Amniotic stem cell (primary cell): ENCODE measurements around the gene KLK13.

Experiments used
- DNase-seq: peaks from one replicate; lab custom pipeline; 2025; lab: John Stamatoyannopoulos, UW

Gene KLK13

DNA sequence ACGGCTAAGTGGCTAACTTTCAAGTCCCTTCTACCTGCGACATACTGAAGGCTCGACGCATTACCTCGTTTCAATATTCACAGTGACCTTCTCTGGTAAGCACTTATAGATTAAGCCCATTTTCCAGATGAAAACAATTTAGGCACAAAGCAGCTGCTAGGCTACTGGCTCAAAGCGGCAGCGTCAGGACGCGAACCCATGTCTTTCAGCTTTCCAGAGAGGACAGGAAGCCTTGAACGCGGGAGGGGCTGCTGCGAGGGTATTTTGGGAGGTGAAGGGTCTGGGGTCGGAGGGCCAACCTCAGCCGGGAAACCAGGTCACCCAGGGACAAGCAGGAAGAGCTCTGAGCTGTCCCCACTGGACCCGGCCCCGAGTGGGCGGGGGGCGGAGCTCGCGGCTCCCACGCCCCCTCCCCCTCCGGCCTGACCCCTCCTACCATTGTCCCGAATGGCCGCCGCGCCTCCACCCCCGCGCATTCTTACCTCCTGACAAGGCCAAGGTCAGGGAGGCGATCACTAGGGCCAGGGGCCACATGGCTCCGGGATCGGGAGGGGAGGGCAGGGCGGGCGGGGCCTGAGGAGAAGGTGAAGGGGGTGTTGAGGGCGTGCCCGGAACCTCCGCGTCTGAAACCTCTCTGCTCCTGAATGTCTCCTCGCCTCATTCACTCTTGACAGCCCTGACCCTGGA, at the start of gene KLK13:
KLK13 (minus strand) TSS at position 559 of the 687 bp plus-strand sequence; CDS start at position 534, 25 bp downstream.
- no peak for DNase-seq

DNA sequence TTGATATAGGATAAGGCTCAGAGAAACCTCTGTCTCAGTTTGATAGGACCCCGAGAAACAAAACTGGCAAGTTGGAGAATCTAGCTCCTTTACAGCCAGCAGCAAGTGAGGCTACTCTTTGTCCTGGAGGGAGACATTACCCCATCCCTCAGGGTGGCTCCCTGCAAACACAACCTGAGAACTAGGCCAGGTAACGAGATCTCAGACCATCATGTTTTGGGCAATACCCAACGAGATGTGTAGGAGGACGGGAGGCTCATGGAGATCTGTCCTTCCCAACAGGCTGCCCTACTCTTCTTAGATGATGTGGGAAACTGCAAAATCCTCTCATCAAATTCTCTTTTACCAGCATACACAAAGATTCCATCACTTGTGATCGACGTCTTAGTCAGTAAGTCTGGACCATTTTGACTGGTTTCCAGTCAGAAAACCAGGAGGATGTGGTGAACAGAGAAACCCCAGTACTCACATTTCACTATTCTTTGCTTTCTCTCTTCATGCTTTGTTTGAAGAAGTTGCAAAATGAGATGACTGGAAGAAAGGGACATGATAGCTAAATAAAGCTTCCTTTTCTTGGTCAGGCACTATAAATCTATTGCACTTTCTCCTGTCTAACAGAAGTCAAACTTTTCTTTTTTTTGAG, 49.3 kb upstream of the KLK13 start:
- no peak for DNase-seq

DNA sequence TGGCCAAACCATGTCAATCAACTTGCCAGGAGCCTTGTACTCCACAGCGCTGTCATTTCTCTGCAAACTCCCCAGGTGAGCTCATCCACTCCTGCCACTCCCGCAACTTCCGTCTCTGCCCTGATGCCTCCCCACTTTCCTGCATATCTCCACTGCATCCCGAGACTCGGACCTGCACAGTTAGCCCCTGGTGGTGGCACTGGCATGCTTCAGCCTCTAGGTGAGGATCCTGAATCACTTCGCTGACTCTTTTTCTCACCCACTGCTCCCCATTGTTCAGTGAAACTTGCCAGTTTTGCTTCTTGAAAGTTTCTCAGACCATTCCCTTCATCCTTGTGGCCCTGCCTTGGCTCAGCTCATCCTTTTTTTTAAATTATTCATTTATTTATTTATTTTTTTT, 46.7 kb upstream of the KLK13 start:
- no peak for DNase-seq

DNA sequence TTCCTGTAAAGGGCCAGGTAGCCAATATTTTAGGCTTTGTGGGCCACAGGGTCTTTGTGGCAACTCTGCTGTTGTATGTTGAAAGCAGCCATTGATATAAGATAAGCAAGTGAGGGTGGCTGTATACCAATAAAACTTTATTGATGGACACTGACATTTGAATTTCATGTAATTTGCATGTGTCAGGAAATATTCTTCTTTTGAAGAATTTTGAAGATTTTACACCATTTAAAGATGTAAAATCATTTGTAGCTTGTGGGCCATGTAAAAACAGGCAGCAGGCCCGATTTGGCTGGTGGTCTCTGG, 45.7 kb upstream of the KLK13 start:
- no peak for DNase-seq

- peak; percentile 61 for DNase-seq
These were observed 43.9 kb upstream of the KLK13 start for GRCh38 chr19:51108805-51109146.

GRCh38 chr19:51108066-51108804, 43.3 kb upstream of the KLK13 start, which contains the start of gene CTU1:
CTU1 (minus strand) TSS chr19:51108409; CDS start chr19:51104569, 3,840 bp downstream.
- peak; percentile 98 for DNase-seq

- DNase-seq: no peak
These were observed 42.6 kb upstream of the KLK13 start for GRCh38 chr19:51107406-51108065.

GRCh38 chr19:51103926-51104341, 39.0 kb upstream of the KLK13 start:
- DNase-seq: no peak

DNA sequence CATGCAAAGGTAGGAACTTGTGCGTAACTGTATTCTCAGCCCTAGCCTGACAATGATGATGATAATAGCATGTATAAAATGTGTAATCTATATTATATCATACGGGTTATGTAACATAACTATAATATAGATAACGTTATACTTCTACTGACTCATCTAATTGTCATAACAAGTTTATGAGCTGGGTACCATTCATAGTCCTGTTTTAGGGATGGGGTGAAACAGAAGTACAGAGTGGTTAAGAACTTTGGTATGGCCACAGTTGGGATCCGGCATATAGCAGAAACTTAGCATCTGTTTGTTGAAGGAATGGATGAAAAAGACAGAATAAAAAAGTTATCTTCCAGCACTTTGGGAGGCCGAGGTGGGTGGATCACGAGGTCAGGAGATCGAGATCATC, 38.1 kb upstream of the KLK13 start:
- DNase-seq: no peak

DNA sequence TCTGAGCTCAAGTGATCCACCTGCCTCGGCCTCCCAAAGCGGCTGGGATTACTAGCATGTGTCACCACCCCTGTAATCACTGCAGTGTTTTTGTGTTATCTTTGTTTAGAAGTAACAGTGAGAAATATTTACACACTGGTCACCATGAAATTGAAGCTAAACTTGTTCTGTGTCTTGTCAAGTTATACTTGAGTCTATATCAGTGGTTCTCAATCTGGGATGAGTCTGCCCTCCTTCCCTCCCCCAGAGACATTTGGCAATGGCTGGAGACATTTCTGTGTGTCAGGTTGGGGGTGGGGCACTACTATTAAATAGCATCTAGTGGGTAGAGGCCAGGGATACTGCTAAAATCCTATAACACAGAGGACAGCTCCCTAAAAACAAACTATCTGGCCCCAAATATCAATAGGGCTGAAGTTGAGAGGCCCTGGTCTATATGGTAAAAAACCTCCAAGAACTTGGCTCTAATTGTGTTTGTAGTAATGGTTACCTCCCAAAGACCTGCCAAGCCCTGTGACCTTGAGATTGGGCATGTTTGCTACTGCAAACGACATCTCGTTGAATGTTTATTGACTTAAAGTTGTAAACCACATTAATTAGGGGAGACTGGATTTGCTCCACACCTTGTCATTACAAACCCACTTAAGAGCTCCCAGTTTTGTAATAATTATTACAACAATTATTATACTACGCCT, 36.4 kb upstream of the KLK13 start:
- DNase-seq: no peak

DNA sequence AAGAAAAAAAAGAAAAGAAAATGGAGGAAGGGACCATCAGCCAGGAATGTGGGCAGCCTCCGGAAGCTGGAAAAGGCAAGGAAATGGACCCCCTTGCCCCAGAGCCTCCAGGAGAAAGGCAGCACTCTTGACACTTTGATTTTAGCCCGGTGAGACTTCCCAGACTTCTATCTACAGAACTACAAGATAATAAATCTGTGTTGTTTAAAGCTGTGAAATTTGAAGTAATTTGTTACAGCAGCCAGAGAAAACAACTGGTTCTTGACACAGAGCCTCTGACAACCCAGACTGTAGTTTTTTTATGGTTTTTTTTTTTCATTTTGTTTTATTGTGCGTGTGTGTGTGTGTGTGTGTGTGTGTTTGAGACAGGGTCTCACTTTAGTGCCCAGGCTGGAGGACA, 35.7 kb upstream of the KLK13 start:
- no peak for DNase-seq

- no peak for DNase-seq
These were observed 34.1 kb upstream of the KLK13 start for GRCh38 chr19:51099047-51099382.

DNA sequence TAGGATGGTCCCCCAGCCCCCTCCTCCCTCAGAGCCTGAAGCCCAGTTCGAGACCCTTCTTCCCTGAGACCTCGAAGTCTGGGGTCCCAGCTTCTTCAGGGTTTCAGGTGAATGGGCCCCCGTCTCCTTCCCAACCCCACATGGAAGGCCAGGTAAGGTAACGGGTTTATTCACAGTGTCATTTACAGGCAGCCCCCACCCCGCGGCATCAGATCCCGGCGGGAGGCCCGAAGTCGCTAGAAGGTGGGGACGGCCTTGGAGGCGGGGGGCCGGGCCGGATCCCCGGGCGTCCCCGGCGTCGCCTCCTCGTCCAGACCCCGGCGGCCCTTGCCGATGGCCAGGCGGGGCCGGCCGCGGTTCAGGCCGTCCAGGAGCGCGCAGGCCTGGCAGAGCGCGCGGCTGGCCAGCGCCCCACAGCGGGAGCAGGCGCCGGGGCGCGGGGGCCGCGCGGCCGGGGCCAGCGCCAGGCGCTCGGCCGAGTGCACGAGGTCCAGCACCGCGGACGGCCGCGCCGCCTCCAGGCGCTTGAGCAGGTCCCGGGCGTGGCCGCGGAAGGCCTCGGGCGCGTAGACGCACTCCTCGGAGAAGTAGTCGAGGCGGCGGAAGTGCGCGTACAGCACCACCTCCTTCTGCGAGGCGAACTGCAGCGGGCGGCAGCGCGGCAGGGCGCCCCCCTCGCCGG, 33.6 kb upstream of the KLK13 start:
- no peak for DNase-seq

DNA sequence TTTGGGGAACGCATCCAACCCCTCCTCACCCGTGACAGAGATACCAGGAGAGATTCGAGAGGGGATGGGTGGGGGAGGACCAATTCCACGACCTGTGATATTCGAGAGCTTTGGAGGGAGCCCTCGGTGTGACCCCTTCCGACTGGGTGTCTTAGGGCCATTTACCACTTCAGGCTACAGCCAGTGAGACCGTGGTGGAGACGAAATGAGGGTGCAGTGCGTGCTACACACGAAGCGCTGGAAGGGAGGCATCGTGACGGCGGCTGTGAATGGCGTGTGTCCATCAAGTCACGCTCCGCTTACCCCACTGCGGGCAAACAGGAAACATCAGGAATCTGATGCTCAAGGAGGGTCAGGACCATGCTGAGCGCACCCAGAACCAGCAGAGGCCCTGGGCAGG, 32.9 kb upstream of the KLK13 start:
- no peak for DNase-seq

DNA sequence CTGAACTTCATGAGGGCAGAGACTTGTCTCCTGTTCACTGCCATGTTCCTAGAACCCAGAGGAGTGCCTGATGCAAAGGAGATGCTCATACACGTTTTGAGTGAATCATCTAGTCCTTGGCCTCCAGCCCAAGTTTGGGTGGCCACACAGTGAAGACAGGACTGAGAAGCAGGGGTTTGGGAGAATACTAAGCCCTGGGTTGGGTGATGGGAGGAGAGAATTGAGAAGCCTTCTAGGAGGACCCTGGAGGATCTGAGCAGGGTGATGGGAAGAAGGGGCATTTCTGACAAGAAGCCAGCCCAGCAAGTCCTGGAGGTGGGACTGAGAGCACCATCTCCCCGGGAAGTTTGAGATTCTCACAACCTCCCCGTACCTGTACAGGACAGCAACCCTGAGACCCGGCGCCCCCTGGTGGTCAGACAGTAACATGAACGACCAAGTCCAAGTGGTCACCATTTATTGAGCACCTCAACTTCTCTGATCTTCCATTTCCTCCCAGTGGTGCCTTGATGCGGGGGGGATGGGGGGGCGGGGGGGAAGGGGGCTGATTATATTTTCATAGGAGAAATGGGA, 32.4 kb upstream of the KLK13 start:
- DNase-seq: no peak

DNA sequence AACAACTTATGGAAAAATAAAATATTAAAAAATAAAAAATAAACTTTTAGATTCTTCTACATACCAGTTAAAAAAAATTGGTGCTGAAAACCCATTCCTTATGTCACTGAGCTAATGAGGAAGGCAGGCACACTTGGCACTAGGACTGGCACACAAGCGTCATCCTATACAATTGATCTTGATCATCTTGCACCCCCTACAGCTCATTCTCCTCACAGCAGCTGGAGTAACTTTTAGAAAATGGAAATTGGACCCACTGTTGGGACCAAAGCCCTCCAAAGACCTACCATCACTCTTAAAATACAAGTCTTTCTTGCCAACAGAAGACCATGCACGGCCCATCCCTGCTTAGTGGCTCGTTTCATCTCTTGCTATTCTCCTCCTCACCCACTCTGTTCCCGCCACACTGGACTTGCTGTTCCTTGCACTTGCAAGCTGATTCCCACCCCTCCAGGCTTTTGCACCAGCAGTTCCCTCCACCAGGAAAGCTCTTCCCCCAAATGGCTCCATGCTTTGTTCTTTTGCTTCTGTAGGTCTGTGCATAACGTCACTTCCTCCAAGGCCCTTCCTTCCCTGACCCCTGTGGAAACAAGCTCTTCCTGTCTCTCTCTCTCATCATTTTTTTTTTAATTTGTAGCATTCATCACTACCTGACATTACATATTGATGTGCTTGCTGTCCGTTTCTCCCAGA, 31.7 kb upstream of the KLK13 start:
- no peak for DNase-seq

GRCh38 chr19:51094696-51095279, 29.9 kb upstream of the KLK13 start:
- no peak for DNase-seq

DNA sequence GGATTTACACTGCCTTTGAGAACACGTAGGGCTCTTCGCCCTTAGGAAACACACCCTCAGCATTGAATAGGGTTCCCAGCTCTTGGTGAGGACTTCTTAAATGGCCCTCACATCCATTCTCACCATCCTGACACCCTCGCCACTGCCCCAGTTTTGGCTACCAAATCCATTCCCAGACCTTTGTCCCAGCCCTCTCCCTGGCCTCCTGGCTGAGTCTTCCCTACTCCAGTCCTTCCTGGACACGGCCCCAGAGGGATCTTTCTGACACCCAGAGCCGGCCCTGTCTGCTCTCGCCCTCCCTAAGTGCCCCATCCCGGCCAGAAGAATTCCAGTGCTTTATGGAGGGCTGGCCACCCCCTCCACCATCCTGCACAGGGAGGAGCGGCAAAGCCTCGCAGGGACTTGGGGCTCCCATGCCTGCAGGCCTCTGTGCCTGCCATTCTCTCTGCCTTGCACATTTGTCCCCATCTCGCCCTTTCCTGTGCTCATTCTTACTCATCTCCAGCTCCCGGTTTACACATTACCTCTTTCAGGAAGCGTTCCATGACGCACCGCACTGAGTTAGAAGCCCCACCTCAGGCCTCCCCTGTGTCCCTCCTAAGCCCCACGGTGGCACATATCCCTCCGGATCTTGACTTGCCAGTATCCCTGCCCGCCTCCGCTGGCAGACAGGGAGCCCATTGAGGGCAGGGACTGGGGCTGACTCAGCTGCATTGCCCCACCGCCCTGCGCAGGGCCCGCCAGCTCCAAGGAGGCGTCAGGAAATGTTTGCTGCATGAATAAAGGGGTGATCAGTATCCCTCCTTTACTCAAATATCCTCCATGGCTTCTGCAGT, 28.8 kb upstream of the KLK13 start:
- no peak for DNase-seq

DNA sequence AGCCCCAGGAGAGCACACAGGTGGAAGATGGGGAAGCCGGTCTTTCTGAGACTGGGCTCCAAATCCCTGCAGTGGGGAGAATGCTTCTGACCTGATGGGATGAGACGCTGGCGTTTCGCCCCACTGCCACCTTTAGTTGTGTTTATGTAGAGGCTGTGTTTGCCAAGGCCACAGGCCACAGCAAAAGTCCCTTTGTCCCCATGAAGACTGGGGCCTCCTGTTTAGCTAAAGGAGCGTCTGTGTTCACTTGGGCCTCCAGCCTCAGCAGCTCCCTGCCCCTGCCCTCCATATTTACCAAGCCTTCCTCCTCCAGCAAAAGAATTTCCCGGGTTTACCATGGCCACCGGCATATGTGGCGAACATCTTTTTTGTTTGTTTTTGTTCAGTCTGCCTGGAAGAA, 28.2 kb upstream of the KLK13 start:
- DNase-seq: no peak
